NCI-H524 (cell line): ENCODE measurements around the gene HIRA.
A peak's percentile ranks its signal among the peaks of the same experiment; 100 is the strongest.

Experiments
- DNase-seq, 2 experiments: peaks; one replicate each; lab custom pipeline; 2025; lab: John Stamatoyannopoulos, UW

Gene HIRA

GRCh38 chr22:19407649-19408606 is 23.6 kb downstream of the HIRA start:
- peak; percentile 77 to 94 for DNase-seq

GRCh38 chr22:19406846-19407245 is 24.7 kb downstream of the HIRA start:
- DNase-seq = no peak

GRCh38 chr22:19406281-19406811 is 25.2 kb downstream of the HIRA start:
- DNase-seq = no peak

- DNase-seq = no peak
Observed at GRCh38 chr22:19405652-19406051, 25.9 kb downstream of the HIRA start.

- DNase-seq = no peak
Observed at GRCh38 chr22:19405133-19405532, 26.4 kb downstream of the HIRA start.

GRCh38 chr22:19404676-19405075 is 26.9 kb downstream of the HIRA start:
- DNase-seq = no peak

- DNase-seq = no peak
Observed at GRCh38 chr22:19402642-19403191, 28.8 kb downstream of the HIRA start.

- no peak for DNase-seq
Observed at GRCh38 chr22:19401483-19401882, 30.1 kb downstream of the HIRA start.

GRCh38 chr22:19400881-19401280 is 30.7 kb downstream of the HIRA start:
- no peak for DNase-seq

GRCh38 chr22:19398652-19399051 is 32.9 kb downstream of the HIRA start:
- DNase-seq = no peak

GRCh38 chr22:19398206-19398605 is 33.3 kb downstream of the HIRA start:
- peak; percentile 29 to 80 for DNase-seq

- peak in 1 of 2 experiments; percentile 47 for DNase-seq
Observed at GRCh38 chr22:19397734-19398104, 33.8 kb downstream of the HIRA start.

GRCh38 chr22:19396934-19397733 is 34.4 kb downstream of the HIRA start:
- DNase-seq = peak in 1 of 2 experiments; percentile 50

- DNase-seq = no peak
Observed at GRCh38 chr22:19396561-19396933, 35.0 kb downstream of the HIRA start.

GRCh38 chr22:19395276-19395675 is 36.3 kb downstream of the HIRA start:
- no peak for DNase-seq

GRCh38 chr22:19394274-19395050 is 37.1 kb downstream of the HIRA start:
- DNase-seq = no peak

GRCh38 chr22:19393704-19394103 is 37.8 kb downstream of the HIRA start:
- DNase-seq = no peak

- no peak for DNase-seq
Observed at GRCh38 chr22:19387575-19387974, 44.0 kb downstream of the HIRA start.

- DNase-seq = no peak
Observed at GRCh38 chr22:19387038-19387437, 44.5 kb downstream of the HIRA start.

GRCh38 chr22:19386248-19386647 is 45.3 kb downstream of the HIRA start:
- DNase-seq = no peak

- DNase-seq = no peak
Observed at GRCh38 chr22:19385221-19385906, 46.2 kb downstream of the HIRA start.
